GM19328 (cell line): ENCODE results near the gene RIN2.

Experiments
- ATAC-seq: cut with Tn5 transposase; IDR thresholded peaks from one replicate; pipeline ENCODE4 v1.9.1; 2021; ENCODE audit warnings: mild to moderate bottlenecking, moderate library complexity; ENCODE audit not compliant: unreplicated experiment

Gene RIN2, protein sequence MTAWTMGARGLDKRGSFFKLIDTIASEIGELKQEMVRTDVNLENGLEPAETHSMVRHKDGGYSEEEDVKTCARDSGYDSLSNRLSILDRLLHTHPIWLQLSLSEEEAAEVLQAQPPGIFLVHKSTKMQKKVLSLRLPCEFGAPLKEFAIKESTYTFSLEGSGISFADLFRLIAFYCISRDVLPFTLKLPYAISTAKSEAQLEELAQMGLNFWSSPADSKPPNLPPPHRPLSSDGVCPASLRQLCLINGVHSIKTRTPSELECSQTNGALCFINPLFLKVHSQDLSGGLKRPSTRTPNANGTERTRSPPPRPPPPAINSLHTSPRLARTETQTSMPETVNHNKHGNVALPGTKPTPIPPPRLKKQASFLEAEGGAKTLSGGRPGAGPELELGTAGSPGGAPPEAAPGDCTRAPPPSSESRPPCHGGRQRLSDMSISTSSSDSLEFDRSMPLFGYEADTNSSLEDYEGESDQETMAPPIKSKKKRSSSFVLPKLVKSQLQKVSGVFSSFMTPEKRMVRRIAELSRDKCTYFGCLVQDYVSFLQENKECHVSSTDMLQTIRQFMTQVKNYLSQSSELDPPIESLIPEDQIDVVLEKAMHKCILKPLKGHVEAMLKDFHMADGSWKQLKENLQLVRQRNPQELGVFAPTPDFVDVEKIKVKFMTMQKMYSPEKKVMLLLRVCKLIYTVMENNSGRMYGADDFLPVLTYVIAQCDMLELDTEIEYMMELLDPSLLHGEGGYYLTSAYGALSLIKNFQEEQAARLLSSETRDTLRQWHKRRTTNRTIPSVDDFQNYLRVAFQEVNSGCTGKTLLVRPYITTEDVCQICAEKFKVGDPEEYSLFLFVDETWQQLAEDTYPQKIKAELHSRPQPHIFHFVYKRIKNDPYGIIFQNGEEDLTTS

DNA sequence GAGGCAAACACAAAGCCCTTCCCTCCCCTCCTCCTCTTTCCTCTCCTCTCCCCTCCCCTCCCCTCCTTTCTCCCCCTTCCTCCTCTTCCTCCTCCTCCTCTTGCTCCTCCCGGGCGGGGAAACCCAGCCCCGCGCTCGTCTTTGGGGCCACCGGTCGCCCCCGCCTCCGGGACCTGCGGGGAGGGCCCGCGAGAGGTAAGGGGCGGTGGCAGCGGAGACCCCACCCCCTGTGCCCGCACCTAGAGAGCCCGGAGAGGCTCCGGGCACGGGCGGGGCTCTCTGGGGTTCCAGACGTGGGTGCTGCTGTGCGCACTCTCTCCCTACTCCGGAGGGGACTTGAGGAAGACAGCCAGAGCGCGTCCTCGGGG is at the start of gene RIN2:
RIN2 (plus strand) TSS at position 126 of the 368 bp plus-strand sequence. CDS start 131,344 bp downstream, outside the sequence.
- no peak for ATAC-seq

- no peak for ATAC-seq
These were observed 48.3 kb upstream of the RIN2 start for GRCh38 chr20:19709635-19710335.

DNA sequence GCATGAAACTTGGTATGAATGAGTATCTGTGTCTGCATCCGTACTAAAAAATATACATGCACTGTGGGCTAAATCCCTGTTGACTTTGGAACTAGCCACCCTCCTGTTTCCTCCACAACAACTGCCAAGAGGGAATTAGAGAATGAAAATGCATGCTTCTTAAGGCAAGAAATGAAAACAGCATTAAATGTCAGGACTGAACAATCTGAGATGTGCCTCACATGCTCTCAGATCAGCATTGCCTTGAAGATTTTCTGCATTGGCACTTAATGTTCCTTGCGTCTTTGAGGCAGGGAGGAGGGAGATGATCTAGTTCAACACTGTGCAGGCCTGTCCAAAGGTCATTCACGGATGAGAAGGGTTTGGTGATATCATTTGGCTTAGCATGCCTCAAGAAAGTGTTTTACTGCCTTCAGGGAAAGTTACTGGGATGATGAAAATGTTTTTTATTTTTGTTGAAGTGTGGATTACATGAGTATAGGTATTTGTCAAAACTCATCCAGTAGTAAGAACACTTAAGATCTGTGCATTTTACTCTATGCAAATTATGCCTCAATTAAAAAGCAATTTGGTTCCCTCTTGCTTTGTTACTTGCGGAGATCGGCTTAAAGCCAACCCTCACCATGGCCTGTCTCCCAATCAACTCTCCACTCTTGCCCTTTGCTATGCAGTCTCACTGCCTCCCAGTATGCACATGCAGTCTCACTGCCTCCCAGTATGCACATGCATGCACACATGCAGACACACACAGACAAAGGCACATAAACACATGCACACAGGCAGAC is 47.5 kb upstream of the RIN2 start:
- ATAC-seq = no peak

GRCh38 chr20:19711126-19711525 is 46.9 kb upstream of the RIN2 start:
- no peak for ATAC-seq

DNA sequence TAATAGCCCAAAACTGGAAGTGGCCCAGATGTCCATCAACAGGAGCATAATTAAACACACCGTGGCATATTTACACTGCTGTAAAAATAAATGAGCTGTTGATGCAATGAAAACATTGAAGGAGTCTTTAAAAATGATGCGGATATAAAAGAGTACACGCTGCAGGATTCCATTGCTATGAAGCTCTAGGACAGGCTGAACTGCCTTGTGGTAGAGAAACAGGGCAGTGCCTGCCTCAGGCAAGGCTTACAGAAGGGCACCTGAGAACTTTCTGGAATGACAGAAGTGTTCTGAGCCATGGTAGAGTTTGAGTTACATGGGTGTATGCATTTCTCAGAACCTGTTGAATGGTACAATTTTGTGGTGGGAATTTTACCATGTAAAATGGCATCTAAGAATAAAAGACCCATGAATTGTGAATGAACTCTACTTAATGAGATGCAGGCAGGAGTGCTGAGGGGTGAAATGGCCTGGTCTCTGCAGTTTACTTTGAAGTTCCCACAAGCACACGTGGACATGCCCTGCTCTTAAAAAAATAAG is 45.3 kb upstream of the RIN2 start:
- ATAC-seq = no peak

DNA sequence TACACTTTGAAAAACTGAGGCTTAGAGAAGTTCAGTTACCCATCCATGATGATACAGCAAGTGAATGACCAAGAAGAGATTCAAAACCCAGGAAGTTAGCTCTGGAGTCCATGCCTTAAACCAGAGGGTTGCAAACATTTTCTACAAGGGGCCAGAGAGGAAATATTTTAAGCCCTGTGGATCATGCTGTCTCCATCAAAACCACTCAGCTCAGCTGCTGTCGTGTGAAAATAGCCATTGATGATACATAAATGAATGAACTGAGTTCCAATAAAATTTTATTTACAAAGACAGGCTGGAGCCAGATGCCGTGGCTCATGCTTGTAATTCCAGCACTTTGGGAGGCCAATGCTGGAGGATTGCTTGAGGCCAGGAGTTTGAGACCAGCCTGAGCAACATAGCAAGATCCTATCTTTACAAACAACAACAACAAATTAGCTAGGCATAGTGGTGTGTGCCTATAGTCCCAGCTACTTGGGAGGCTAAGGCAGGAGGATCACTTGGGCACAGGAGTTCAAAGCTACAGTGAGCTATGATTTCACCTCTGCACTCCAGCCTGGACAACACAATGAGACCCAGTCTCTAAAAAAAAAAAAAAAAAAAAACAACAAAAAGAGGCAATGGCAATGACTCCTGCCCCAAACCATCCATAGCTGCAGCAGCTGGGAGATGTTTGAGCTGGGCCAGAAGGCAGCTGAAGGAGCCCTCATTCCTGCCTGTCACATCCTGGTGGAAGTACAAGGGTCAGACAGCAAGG is 44.1 kb upstream of the RIN2 start:
- no peak for ATAC-seq

DNA sequence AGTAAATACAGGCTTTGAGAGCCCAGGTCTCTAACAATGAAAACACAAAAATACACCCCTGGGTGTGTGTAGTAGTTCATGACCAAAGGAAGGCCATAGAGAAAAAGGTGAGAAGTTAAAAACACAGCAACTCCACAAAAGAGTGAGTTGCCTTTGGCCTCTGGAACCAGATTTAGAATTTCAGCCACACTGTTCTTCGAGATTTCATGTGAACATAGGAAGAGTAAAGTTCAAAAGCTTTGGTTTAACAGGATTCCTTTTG is 43.5 kb upstream of the RIN2 start:
- no peak for ATAC-seq

DNA sequence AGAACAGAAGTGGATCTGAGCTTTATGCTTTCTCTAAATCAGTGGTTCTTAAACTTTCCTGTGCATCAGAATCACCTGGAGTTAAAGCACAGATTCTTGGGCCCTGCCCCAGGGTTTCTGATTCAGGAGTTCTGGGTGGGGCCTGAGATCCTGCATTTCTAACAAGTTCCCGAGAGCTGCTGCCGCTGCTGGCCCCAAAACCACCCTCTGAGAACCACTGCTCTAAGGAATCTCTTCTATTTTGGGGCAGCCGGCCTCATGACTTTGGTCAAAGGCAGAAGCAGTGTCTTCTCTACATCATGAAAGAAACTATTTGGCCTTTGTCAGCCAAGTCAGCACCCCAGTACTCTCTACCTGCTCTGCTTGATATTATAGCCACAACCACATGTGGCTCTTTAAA is 42.1 kb upstream of the RIN2 start:
- ATAC-seq = no peak

- ATAC-seq = no peak
These were observed 39.2 kb upstream of the RIN2 start for GRCh38 chr20:19718880-19719279.

- ATAC-seq = no peak
These were observed 37.1 kb upstream of the RIN2 start for GRCh38 chr20:19720991-19721390.

DNA sequence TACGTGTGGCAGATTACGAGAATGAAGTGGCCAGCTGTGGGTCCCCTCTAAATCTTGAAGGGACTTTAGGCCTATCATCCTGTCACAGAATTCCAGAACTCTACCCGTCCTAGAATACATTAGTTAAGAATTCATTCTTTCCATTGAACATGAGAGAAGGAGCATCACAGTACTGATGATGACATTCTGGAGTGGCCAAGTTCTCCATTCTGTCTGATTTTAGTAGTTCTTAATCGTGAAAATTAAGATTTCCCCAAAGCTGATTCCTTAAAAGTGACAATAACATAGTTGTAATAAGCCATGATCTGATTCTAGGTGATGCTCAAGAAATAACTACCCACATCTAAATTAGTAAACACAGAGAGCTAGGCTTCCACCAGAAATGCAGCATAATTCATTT is 35.0 kb upstream of the RIN2 start:
- ATAC-seq = no peak

DNA sequence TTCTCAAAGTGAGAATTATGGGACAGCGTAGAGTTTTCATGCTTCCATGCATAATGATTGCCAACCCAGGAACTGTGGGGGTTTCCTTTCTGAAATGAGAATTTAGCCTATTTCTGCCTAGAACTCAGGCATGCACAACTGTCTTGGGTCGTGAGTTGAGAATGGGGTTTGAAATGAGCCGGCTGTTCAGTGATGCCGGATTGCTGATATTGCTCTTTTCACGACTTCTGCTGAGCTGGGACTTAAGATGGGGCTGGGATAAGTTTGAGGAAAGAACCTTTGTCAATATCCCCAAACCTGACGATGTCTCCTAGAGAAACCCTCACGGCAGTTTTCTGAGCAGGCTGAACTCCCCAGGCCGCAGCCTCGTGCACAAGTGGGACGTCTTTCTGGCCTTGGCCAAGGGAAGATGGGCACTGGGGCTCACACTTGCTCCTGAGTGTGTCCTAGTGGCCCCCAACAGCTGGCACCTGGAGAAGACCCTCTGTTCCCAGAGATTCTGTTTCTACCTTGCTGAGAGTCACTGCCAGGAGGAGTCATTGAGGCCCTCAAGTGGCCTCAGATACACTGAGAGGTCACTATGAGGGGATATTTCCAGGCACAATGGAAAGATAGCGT is 34.1 kb upstream of the RIN2 start:
- ATAC-seq = no peak

- no peak for ATAC-seq
These were observed 32.7 kb upstream of the RIN2 start for GRCh38 chr20:19725373-19725772.

DNA sequence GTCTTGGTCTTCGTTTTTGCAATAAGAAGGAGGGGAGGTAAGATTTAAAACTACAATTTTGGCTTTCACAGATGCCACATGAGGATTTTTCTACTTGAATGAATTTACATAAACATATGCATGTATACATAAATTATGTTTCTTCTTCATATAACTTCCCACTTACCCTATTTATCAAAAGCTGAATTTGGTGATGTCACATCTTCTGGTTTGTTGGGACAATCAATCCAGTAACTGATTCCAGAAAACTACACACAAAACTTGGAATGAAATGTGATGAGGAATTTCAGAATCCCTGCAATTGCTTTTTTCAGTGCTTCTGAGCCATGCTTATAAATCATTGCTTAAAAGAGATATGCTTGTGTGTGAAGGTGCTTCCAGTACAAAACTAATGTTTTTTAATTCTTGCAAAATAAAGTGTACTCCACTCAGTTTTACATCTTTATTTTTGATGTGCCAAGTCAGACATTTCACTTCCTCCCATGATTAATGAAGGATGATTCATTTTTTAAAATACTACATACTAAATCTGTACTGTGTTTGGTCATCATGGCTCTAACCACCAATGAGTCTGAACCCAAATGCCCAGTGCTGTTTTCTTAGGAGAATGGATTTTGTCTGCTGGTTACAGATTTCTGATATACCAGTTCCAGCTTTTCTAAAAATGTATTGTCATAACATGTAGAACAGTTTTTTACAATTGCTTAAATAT is 32.1 kb upstream of the RIN2 start:
- ATAC-seq = no peak

- no peak for ATAC-seq
These were observed 30.7 kb upstream of the RIN2 start for GRCh38 chr20:19727251-19727847.

DNA sequence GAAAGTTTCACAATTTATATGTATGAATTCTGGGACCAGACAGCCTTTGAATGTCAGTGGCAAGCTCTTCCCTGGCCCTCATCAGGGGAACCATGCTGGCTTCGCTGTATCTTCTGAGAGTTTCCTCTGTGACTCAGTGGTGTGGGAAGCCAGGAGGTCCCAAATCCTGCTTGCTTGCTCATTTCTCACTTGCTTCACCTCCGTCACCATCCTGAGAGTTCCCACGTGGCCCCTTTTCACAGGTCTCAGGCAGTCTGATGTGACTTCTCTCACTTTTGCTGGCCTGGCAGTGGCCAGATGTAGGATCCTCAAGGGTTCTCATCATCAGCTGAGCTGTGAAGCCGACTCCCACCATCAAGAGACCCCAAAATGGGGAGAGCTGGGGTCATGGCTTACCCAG is 28.4 kb upstream of the RIN2 start:
- no peak for ATAC-seq

DNA sequence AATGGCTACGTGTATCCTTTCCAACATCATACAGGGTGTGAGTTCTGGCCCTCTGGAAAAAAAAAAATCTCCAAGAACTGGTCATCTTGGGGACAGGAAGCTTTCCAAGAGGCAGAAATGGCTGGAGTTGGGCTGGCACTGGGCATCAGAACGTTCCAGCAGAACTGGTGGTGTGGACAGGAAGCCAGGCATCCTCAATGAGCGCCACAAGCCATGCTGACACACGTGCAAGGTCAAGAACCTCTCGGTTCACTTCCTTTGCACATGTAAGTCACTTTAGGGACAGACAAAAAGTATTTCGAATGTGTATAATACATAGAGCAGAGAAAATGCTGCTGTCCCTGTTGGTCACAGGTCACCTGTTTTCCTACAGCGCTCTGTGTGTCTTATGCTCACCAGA is 27.4 kb upstream of the RIN2 start:
- no peak for ATAC-seq

DNA sequence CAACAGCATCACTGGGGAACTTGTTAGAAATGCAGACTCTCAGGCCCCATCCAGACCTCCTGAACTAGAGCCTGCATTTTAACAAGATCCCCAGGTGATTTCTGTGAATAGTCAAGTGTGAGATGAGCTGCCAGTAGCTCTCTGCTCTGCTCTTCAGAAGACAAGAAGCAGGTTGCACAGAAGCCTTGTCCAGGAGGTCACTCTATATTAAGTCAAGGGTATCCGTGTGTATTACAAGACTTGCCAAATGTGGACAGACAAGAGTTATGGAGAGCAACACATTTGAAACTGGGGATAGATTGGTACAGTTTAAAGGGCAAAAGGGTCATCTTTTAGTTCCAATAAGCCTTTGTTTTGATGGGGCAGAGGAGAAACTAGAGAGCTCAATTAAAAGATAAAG is 23.2 kb upstream of the RIN2 start:
- ATAC-seq = no peak

GRCh38 chr20:19735446-19735845 is 22.6 kb upstream of the RIN2 start:
- no peak for ATAC-seq
